Upper lobe of right lung (tissue), 1 donor: ENCODE measurements around the gene OR4D1. TPM values are rescaled to one million over a fixed set of nuclear protein-coding genes. Genes with fewer than 3 reads are reported as not detected.

ENCODE experiments used
- ATAC-seq: fragments of 200-7000 bp; cut with Tn5 transposase; one replicate; pipeline ENCODE4 v1.9.1; 2020; ENCODE audit warnings: mild to moderate bottlenecking, moderate library complexity
- DNase-seq: peaks from one replicate; pipeline ENCODE4 v3.0.0-alpha.2; 2020
- H3K27ac ChIP-seq: fragments of 200-600 bp; one replicate; pipeline ENCODE4 v1.8.0; 2022
- H3K27me3 ChIP-seq: fragments of 200-600 bp; one replicate; pipeline ENCODE4 v1.8.0; 2022; ENCODE audit warnings: mild to moderate bottlenecking
- H3K36me3 ChIP-seq: fragments of 200-600 bp; one replicate; pipeline ENCODE4 v1.8.0; 2022
- H3K4me1 ChIP-seq: fragments of 200-600 bp; one replicate; pipeline ENCODE4 v1.8.0; 2022
- H3K4me3 ChIP-seq: fragments of 200-600 bp; one replicate; pipeline ENCODE4 v1.8.0; 2022; ENCODE audit warnings: mild to moderate bottlenecking
- H3K9me3 ChIP-seq: fragments of 200-600 bp; one replicate; pipeline ENCODE4 v1.8.0; 2022
- CTCF ChIP-seq: fragments of 200-600 bp; IDR thresholded peaks from one replicate; pipeline ENCODE4 v1.8.0; 2022; ENCODE audit warnings: antibody characterized with exemption
- intact Hi-C: fragments of 100-400 bp; cut with DNase I; formaldehyde crosslinking; loops from one replicate; pipeline ENCODE4 v1.11.0; 2022
- total RNA-seq: library from RNA; stranded (reverse); fragmentation: NEBNext Ultra II Directional; extraction: Animal tissue kit (Norgen Biotek cat#: 25700); gene quantifications from one replicate; pipeline ENCODE4 v1.2.1, GENCODE V29; 2021
- donor health status: DM: no; HTN: yes; CAD: no; lungs with severe emphysema.

OR4D1 gene
- total RNA-seq, 1 donor from 2014 or later, result not detected

DNA sequence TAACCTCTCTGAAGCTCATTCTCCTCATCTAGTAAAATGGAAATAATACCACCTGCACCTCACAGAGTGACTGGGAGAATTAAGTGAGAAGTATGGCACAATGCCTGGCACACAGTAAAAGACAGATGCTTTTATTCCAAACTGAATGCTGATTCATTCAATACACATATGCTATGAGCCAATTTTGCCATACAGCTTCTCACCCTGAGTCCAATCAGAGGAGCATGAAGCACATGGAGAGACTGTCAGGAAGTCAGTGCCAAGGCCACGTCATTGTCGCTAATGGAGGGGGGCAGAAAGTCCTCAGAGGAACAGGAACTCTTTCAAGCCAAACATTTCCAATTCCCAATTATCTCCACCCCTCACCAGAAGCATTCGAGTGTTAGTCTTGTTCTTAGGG is 59.3 kb downstream of the OR4D1 start:
- Histone ChIP-seq H3K27ac (no peak overlapping the region), H3K36me3 (peaks cover 31% of the 10 kb centered on the region), H3K9me3 (no peaks in the 10 kb centered on the region), H3K4me3 (no peak overlapping the region), H3K4me1 (no peaks in the 10 kb centered on the region), H3K27me3 (no peaks in the 10 kb centered on the region)
- TF ChIP-seq CTCF, result no peak
- DNase-seq, result no peak
- no peak for ATAC-seq
- intact Hi-C loops, result no loop called here

DNA sequence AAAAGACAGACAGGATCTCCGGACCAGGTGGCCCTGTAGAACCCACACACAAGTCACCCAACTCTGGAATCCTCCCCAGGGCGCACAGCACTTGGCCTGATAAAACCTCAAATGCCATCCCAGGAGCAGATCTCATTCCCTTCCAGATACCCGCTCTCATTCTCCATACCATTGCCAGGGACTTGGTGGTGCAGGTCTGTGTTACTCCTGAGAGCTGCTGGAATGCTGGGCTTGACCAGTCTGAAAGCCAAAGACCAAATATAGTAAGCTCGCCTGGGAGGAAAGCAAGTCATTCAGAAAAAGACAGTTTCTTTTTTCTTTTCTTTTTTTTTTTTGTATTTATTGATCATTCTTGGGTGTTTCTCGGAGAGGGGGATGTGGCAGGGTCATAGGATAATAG is 60.2 kb downstream of the OR4D1 start:
- intact Hi-C loops, result no loop called here
- Histone ChIP-seq H3K4me1 (no peaks in the 10 kb centered on the region), H3K4me3 (no peak overlapping the region), H3K9me3 (no peaks in the 10 kb centered on the region), H3K36me3 (peaks cover 39% of the 10 kb centered on the region), H3K27me3 (no peaks in the 10 kb centered on the region), H3K27ac (no peak overlapping the region)
- DNase-seq (no peak), ATAC-seq (peak; percentile 62)
- no peak for TF ChIP-seq CTCF

Other genes starting within 250 kb of the OR4D1 start
- 41.9 TPM for gene CUEDC1, start 193.0 kb upstream of the OR4D1 start, total RNA-seq
- 77.1 TPM for gene VEZF1, start 160.1 kb upstream of the OR4D1 start, total RNA-seq
- gene SRSF1, start 141.1 kb upstream of the OR4D1 start, total RNA-seq, result 153 TPM
- 37.8 TPM for gene DYNLL2, start 65.0 kb upstream of the OR4D1 start, total RNA-seq
- not detected for gene OR4D2, start 18.6 kb downstream of the OR4D1 start, total RNA-seq
- not detected for gene EPX, start 44.3 kb downstream of the OR4D1 start, total RNA-seq
- gene MKS1, start 70.9 kb downstream of the OR4D1 start, total RNA-seq, result 15.9 TPM
- gene LPO, start 90.2 kb downstream of the OR4D1 start, total RNA-seq, result not detected
- 0.35 TPM for gene MPO, start 132.6 kb downstream of the OR4D1 start, total RNA-seq
- gene TSPOAP1, start 180.4 kb downstream of the OR4D1 start, total RNA-seq, result 21.0 TPM
- 82.4 TPM for gene SUPT4H1, start 203.8 kb downstream of the OR4D1 start, total RNA-seq